Tibial artery (tissue), 4 donors: Measurements from ENCODE around the gene PLXNA4.

Experiments used
- DNase-seq, 2 donors: peaks; one replicate each; pipeline ENCODE4 v3.0.0-alpha.2; 2019
- H3K27ac ChIP-seq, 2 donors: fragments of 200-600 bp; sonication (generic) in 1 of 2; 1 replicate in 1 of 2; 2 replicates in 1 of 2; pipeline ENCODE4 v1.5.1; 2018 to 2019; ENCODE audit warnings: mild to moderate bottlenecking in 1 of 2
- H3K27me3 ChIP-seq, 2 donors: fragments of 200-600 bp; sonication (generic) in 1 of 2; one replicate each; pipeline versions ENCODE4 v1.5.1 to v1.6.0; 2016 to 2019
- H3K36me3 ChIP-seq, 3 donors: fragments of 200-600 bp; sonication (generic) in 2 of 3; one replicate each; pipeline ENCODE4 v1.5.1; 2016 to 2019; ENCODE audit warnings: mild to moderate bottlenecking in 2 of 3
- H3K4me1 ChIP-seq, 4 donors: fragments of 200-600 bp; sonication (generic) in 2 of 4; 1 replicate in 3 of 4; 2 replicates in 1 of 4; pipeline ENCODE4 v1.5.1; 2016 to 2019
- H3K4me3 ChIP-seq, 2 donors: fragments of 200-600 bp; sonication (generic) in 1 of 2; 1 replicate in 1 of 2; 2 replicates in 1 of 2; pipeline ENCODE4 v1.5.1; 2018 to 2019; ENCODE audit warnings: mild to moderate bottlenecking in 2 of 2
- H3K9me3 ChIP-seq, 3 donors: fragments of 200-600 bp; sonication (generic) in 1 of 3; one replicate each; pipeline ENCODE4 v1.5.1; 2016 to 2019
- intact Hi-C: fragments of 100-400 bp; cut with DNase I; formaldehyde crosslinking; loops from one replicate; pipeline ENCODE4 v1.15.0; 2023; ENCODE audit warnings: low total_unique reads
- TF ChIP-seq, protein P1 (sequence below), 2 experiments: fragments of 200-600 bp in 1 of 2; fragments of 450-650 bp in 1 of 2; IDR thresholded peaks; one replicate each; pipeline ENCODE4 v1.5.1; 2017 to 2019; ENCODE audit warnings: antibody characterized with exemption in 2 of 2, mild to moderate bottlenecking in 1 of 2, moderate library complexity in 1 of 2

Gene PLXNA4

GRCh38 chr7:132117636-132118035, 458.6 kb downstream of the PLXNA4 start:
- Histone ChIP-seq H3K4me3 (no peak overlapping the region), H3K36me3 (no peaks in the 10 kb centered on the region), H3K4me1 (no peaks in the 10 kb centered on the region), H3K27ac (no peak overlapping the region), H3K27me3 (no peaks in the 10 kb centered on the region), H3K9me3 (no peaks in the 10 kb centered on the region)
- TF ChIP-seq, protein P1, sequence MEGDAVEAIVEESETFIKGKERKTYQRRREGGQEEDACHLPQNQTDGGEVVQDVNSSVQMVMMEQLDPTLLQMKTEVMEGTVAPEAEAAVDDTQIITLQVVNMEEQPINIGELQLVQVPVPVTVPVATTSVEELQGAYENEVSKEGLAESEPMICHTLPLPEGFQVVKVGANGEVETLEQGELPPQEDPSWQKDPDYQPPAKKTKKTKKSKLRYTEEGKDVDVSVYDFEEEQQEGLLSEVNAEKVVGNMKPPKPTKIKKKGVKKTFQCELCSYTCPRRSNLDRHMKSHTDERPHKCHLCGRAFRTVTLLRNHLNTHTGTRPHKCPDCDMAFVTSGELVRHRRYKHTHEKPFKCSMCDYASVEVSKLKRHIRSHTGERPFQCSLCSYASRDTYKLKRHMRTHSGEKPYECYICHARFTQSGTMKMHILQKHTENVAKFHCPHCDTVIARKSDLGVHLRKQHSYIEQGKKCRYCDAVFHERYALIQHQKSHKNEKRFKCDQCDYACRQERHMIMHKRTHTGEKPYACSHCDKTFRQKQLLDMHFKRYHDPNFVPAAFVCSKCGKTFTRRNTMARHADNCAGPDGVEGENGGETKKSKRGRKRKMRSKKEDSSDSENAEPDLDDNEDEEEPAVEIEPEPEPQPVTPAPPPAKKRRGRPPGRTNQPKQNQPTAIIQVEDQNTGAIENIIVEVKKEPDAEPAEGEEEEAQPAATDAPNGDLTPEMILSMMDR (IDR thresholded peaks at IDR 0.05) = no peak
- no peak for DNase-seq
- intact Hi-C loops = no loop called here

DNA sequence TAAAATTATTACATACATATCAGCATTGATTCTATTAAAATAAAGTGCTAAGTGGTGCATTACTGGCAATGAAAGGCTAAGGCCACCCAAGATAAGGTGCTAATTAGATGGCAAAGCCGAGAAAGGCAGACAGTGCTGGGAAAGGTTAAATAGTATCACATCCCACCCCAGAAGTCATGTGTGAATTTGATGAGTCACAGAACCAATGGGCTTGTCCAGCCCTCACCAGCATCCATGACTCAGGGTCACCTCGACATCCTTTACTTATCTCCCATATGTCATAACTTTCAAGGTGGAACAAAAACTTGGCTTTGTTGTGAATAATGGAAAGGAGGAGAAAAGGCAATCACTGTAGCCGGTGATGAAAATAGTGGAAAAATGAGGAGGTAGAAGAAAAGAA, 459.1 kb downstream of the PLXNA4 start:
- H3K27me3 ChIP-seq = no peaks in the 10 kb centered on the region
- no peaks in the 10 kb centered on the region for H3K9me3 ChIP-seq
- intact Hi-C loops = no loop called here
- no peak for DNase-seq
- no peaks in the 10 kb centered on the region for H3K4me1 ChIP-seq
- H3K4me3 ChIP-seq = no peak overlapping the region
- TF ChIP-seq, protein P1 (IDR thresholded peaks at IDR 0.05) = no peak
- H3K36me3 ChIP-seq = no peaks in the 10 kb centered on the region
- H3K27ac ChIP-seq = no peak overlapping the region

DNA sequence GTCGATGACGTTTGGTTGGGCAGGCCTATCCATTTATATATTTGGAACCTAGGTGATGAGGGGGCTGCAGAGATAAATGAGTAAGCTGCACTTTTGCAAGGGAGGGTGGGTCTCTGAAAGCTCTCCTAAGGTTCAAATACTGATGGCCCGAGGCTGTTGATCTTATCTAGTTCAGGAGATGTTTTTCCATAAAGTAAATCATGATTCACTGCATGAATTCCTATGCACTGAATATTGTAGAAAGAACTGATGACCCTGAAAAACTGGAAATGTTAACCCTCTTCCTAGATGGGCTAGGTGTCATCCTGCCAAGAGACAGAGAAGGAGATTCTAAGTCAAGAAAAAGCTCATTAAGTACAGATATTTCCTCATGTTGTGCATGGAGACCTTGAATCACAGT, 459.9 kb downstream of the PLXNA4 start:
- H3K27ac ChIP-seq = no peak overlapping the region
- H3K36me3 ChIP-seq = no peaks in the 10 kb centered on the region
- DNase-seq = no peak
- no peak overlapping the region for H3K4me3 ChIP-seq
- H3K9me3 ChIP-seq = no peaks in the 10 kb centered on the region
- intact Hi-C loops = no loop called here
- TF ChIP-seq, protein P1 (IDR thresholded peaks at IDR 0.05) = no peak
- no peaks in the 10 kb centered on the region for H3K27me3 ChIP-seq
- H3K4me1 ChIP-seq = no peaks in the 10 kb centered on the region

- Histone ChIP-seq H3K27me3 (no peaks in the 10 kb centered on the region), H3K4me3 (no peak overlapping the region), H3K4me1 (no peaks in the 10 kb centered on the region), H3K9me3 (no peaks in the 10 kb centered on the region), H3K36me3 (no peaks in the 10 kb centered on the region), H3K27ac (no peak overlapping the region)
- no peak for DNase-seq
- intact Hi-C loops = no loop called here
- TF ChIP-seq, protein P1 (IDR thresholded peaks at IDR 0.05) = no peak
Measured at GRCh38 chr7:132115758-132116157, 460.5 kb downstream of the PLXNA4 start.

DNA sequence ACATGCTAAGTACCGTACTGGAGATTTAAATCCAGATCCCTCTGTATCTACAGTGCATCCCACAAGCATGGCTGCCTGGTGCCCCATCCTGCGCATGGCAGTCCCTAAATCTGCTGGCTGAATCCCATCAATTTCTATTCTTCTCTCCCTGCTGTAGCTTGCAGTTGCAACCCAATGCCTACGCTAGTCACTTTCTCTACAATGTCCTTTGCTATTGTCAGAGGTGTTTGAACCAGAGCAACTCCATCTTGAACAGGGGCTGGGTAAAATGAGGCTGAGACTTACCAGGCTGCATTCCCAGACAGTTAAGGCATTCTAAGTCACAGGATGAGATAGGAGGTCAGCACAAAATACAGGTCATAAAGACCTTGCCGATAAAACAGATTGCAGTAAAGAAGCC, 461.2 kb downstream of the PLXNA4 start:
- no peaks in the 10 kb centered on the region for H3K4me1 ChIP-seq
- no peak for DNase-seq
- no peaks in the 10 kb centered on the region for H3K9me3 ChIP-seq
- no peaks in the 10 kb centered on the region for H3K36me3 ChIP-seq
- no peaks in the 10 kb centered on the region for H3K27me3 ChIP-seq
- no peak overlapping the region for H3K27ac ChIP-seq
- no peak overlapping the region for H3K4me3 ChIP-seq
- intact Hi-C loops = no loop called here
- TF ChIP-seq, protein P1 (IDR thresholded peaks at IDR 0.05) = no peak

DNA sequence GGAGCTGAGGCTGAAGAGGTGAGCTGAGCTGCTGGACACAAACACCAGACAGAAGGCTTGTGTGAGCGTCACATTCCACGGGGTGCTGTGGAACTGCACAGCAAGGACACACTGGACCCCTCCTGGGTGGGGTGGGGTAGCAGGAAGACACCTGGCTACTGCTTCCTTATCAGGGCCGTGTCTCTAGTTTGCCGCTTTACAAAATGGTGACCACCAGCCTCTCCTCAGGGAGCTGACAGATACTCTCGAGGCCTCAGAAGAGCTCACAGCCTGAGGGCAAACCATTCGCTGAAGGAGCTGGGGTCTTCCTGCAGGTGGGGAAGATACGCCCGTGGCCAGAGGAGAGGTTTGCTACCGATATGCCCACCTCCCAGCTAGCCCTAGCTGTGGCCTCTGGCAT, 461.9 kb downstream of the PLXNA4 start:
- Histone ChIP-seq H3K36me3 (no peaks in the 10 kb centered on the region), H3K4me3 (no peak overlapping the region), H3K27ac (no peak overlapping the region), H3K4me1 (no peaks in the 10 kb centered on the region), H3K9me3 (no peaks in the 10 kb centered on the region), H3K27me3 (no peaks in the 10 kb centered on the region)
- intact Hi-C loops = no loop called here
- DNase-seq = no peak
- TF ChIP-seq, protein P1 (IDR thresholded peaks at IDR 0.05) = no peak
